SK-N-SH treated with all-trans-retinoic acid at 6 μM for 48 hours (cell line): ENCODE results near the gene SDK1.

Source experiments
- ATAC-seq: fragments of 200-7000 bp; cut with Tn5 transposase; 3 replicates; pipeline ENCODE4 v1.9.1; 2020; ENCODE audit warnings: mild to moderate bottlenecking, moderate library complexity
- CSDC2 ChIP-seq: fragments of 250-450 bp; sonication (Bioruptor Pico); IDR thresholded peaks from 2 replicates; pipeline ENCODE4 v1.5.0; 2020; ENCODE audit warnings: mild to moderate bottlenecking, moderate library complexity
- GLIS3 ChIP-seq: fragments of 250-450 bp; sonication (Bioruptor Pico); IDR thresholded peaks from 2 replicates; pipeline ENCODE4 v1.5.0; 2020; ENCODE audit warnings: mild to moderate bottlenecking, moderate library complexity
- ISL1 ChIP-seq: fragments of 250-450 bp; sonication (Bioruptor Pico); IDR thresholded peaks from 2 replicates; pipeline ENCODE4 v2.1.2; 2022; ENCODE audit warnings: mild to moderate bottlenecking, moderate library complexity
- PATZ1 ChIP-seq: fragments of 250-450 bp; sonication (Bioruptor Pico); IDR thresholded peaks from 2 replicates; pipeline ENCODE4 v1.8.0; 2020; ENCODE audit warnings: mild to moderate bottlenecking, moderate library complexity, borderline replicate concordance
- PPARA ChIP-seq: fragments of 250-450 bp; sonication (Bioruptor Pico); IDR thresholded peaks from 2 replicates; pipeline ENCODE4 v1.5.0; 2020; ENCODE audit warnings: mild to moderate bottlenecking, borderline replicate concordance
- SNAI2 ChIP-seq: fragments of 250-450 bp; sonication (Bioruptor Pico); IDR thresholded peaks from 2 replicates; pipeline ENCODE4 v1.5.0; 2020; ENCODE audit warnings: mild to moderate bottlenecking, moderate library complexity
- TCF4 ChIP-seq: fragments of 250-450 bp; sonication (Bioruptor Pico); IDR thresholded peaks from 2 replicates; pipeline ENCODE4 v1.8.0; 2021; ENCODE audit warnings: mild to moderate bottlenecking, moderate library complexity, borderline replicate concordance
- TSHZ2 ChIP-seq: fragments of 250-450 bp; sonication (Bioruptor Pico); IDR thresholded peaks from 2 replicates; pipeline ENCODE4 v1.5.0; 2020; ENCODE audit warnings: mild to moderate bottlenecking, moderate library complexity
- ZFP3 ChIP-seq: fragments of 250-450 bp; sonication (Bioruptor Pico); IDR thresholded peaks from 2 replicates; pipeline ENCODE4 v1.5.0; 2020; ENCODE audit warnings: mild to moderate bottlenecking, moderate library complexity
- ZFP30 ChIP-seq: fragments of 450-650 bp; formaldehyde crosslinking; IDR thresholded peaks from 2 replicates; pipeline ENCODE4 v1.5.0; 2022; ENCODE audit warnings: mild to moderate bottlenecking, moderate library complexity
- ZNF565 ChIP-seq: fragments of 450-650 bp; formaldehyde crosslinking; conservative IDR thresholded peaks from 2 replicates; pipeline ENCODE4 v1.5.0; 2020; ENCODE audit warnings: low read depth, mild to moderate bottlenecking, moderate library complexity
- ZNF8 ChIP-seq: fragments of 450-650 bp; formaldehyde crosslinking; IDR thresholded peaks from 2 replicates; pipeline ENCODE4 v1.5.0; 2020; ENCODE audit warnings: mild to moderate bottlenecking, moderate library complexity
- TF ChIP-seq, protein P1 (sequence below): fragments of 250-450 bp; sonication (Bioruptor Pico); IDR thresholded peaks from 2 replicates; pipeline ENCODE4 v1.8.0; 2021; ENCODE audit warnings: low read depth, mild to moderate bottlenecking, moderate library complexity, borderline replicate concordance

The SDK1 gene, protein sequence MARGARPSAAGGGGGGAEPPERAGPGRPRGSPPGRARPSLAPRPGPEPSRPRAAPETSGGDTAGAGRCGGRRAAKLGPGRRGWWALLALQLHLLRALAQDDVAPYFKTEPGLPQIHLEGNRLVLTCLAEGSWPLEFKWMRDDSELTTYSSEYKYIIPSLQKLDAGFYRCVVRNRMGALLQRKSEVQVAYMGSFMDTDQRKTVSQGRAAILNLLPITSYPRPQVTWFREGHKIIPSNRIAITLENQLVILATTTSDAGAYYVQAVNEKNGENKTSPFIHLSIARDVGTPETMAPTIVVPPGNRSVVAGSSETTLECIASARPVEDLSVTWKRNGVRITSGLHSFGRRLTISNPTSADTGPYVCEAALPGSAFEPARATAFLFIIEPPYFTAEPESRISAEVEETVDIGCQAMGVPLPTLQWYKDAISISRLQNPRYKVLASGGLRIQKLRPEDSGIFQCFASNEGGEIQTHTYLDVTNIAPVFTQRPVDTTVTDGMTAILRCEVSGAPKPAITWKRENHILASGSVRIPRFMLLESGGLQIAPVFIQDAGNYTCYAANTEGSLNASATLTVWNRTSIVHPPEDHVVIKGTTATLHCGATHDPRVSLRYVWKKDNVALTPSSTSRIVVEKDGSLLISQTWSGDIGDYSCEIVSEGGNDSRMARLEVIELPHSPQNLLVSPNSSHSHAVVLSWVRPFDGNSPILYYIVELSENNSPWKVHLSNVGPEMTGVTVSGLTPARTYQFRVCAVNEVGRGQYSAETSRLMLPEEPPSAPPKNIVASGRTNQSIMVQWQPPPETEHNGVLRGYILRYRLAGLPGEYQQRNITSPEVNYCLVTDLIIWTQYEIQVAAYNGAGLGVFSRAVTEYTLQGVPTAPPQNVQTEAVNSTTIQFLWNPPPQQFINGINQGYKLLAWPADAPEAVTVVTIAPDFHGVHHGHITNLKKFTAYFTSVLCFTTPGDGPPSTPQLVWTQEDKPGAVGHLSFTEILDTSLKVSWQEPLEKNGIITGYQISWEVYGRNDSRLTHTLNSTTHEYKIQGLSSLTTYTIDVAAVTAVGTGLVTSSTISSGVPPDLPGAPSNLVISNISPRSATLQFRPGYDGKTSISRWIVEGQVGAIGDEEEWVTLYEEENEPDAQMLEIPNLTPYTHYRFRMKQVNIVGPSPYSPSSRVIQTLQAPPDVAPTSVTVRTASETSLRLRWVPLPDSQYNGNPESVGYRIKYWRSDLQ (N-terminal part only)

DNA sequence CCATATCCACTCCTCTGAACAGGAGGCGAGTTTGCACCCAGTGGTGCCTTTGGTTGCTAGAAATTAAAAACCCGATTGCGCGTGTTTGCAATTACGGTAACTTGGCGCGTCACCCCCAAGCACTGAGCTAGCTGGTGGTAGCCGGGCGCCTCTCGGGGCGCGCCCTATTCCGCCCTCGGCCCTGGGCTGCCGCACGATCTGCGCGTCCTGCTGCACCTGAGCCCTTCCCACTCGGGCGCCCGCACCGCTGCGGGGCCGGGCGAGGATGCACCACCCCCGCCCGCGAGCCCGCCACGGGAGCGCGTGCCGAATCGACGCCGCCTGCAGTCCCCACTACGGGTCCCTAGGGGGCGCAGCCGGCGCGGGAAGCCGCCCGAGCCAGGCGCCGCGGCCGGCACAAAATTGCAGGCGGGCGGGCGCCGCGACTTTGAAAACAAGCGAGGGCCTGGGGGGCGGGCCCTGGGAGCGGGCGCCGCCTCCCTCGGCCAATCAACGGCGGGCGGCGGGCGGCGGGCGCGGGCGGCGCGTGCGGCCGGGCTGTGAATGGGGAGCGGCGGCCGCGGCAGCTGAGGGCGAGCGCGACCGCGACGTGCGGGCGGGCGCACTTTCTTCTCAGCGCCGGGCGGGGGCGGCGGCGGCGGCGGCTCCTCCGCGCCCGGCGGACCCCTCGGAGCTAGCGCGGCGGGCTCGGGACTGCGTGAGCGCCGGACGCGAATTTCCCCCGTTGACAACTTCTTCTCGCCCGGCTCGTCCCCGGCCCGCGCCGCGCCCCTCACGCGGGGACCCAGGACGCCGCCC is at the start of gene SDK1:
Gene SDK1 (plus strand): TSS at position 602 of the 798 bp plus-strand sequence. CDS start 335 bp downstream, outside the sequence.
- peak; percentile 83 for ATAC-seq
- TF ChIP-seq SNAI2 (CRISPR knock-in tag) (no peak), ZFP3 (CRISPR knock-in tag) (0 out of 2 replicates have a peak, but pooled peaks have one; percentile 44), TSHZ2 (CRISPR knock-in tag) (peak; percentile 71; the same call in 1 of the 2 replicates), ZNF8 (CRISPR knock-in tag) (no peak), PPARA (CRISPR knock-in tag) (no peak)
- TF ChIP-seq, protein P1, sequence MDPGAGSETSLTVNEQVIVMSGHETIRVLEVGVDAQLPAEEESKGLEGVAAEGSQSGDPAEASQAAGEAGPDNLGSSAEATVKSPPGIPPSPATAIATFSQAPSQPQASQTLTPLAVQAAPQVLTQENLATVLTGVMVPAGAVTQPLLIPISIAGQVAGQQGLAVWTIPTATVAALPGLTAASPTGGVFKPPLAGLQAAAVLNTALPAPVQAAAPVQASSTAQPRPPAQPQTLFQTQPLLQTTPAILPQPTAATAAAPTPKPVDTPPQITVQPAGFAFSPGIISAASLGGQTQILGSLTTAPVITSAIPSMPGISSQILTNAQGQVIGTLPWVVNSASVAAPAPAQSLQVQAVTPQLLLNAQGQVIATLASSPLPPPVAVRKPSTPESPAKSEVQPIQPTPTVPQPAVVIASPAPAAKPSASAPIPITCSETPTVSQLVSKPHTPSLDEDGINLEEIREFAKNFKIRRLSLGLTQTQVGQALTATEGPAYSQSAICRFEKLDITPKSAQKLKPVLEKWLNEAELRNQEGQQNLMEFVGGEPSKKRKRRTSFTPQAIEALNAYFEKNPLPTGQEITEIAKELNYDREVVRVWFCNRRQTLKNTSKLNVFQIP: no peak

DNA sequence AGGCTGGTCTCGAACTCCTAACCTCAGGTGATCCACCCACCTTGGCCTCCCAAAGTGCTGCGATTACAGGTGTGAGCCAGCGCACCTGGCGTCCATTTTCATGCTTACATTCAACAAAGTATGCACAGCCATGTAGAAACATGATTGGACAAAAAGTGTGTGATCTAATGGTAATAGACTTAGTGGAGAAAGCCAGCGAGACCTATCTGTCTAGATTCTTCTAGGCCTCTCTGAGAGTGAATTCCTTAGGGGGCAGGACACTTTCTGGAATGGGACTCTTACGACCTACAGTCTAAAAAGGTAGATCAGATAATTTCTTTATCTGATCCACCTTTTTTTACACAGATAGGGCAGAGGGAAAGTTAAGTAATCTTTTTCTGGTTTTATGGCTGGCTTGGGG is 46.3 kb upstream of the SDK1 start:
- TF ChIP-seq, protein P1: no peak
- TF ChIP-seq GLIS3 (CRISPR knock-in tag): no peak
- TF ChIP-seq SNAI2 (CRISPR knock-in tag): no peak
- no peak for TF ChIP-seq TSHZ2 (CRISPR knock-in tag)
- no peak for TF ChIP-seq PPARA (CRISPR knock-in tag)
- TF ChIP-seq CSDC2 (CRISPR knock-in tag): no peak
- no peak for TF ChIP-seq PATZ1 (CRISPR knock-in tag)
- TF ChIP-seq ZFP30 (CRISPR knock-in tag): no peak
- TF ChIP-seq ISL1 (CRISPR knock-in tag): no peak
- TF ChIP-seq ZNF565 (CRISPR knock-in tag): no peak
- TF ChIP-seq ZNF8 (CRISPR knock-in tag): no peak
- no peak for TF ChIP-seq TCF4 (CRISPR knock-in tag)
- no peak for ATAC-seq
